HG02885 (cell line): ENCODE measurements around the gene DYNC1LI2.
A peak's percentile ranks its signal among the peaks of the same experiment; 100 is the strongest.
"Not testable (repeated sequence)": the region's sequence is repeated elsewhere in the genome, so short reads cannot be mapped to it uniquely, and the experiment has no call there.

Experiments
- ATAC-seq: cut with Tn5 transposase; IDR thresholded peaks from one replicate; pipeline ENCODE4 v1.9.1; 2021; ENCODE audit warnings: mild to moderate bottlenecking; ENCODE audit not compliant: unreplicated experiment, poor library complexity

DYNC1LI2 gene

GRCh38 chr16:66751303-66751991 is at the start of gene DYNC1LI2:
Gene DYNC1LI2 (minus strand): TSS chr16:66751609. CDS start chr16:66751591, 18 bp downstream.
- ATAC-seq = peak; percentile 84

- no peak for ATAC-seq
Measured at GRCh38 chr16:66800856-66801255, 49.4 kb upstream of the DYNC1LI2 start.

GRCh38 chr16:66798161-66798560 is 46.8 kb upstream of the DYNC1LI2 start:
- no peak for ATAC-seq

- not testable (repeated sequence) for ATAC-seq
Measured at GRCh38 chr16:66793984-66794383, 42.6 kb upstream of the DYNC1LI2 start.

GRCh38 chr16:66790130-66790733 is 38.8 kb upstream of the DYNC1LI2 start:
- no peak for ATAC-seq

- no peak for ATAC-seq
Measured at GRCh38 chr16:66787427-66787826, 36.0 kb upstream of the DYNC1LI2 start.

GRCh38 chr16:66786551-66786950 is 35.1 kb upstream of the DYNC1LI2 start:
- no peak for ATAC-seq

- no peak for ATAC-seq
Measured at GRCh38 chr16:66776457-66776856, 25.0 kb upstream of the DYNC1LI2 start.

- no peak for ATAC-seq
Measured at GRCh38 chr16:66774981-66775380, 23.6 kb upstream of the DYNC1LI2 start.

GRCh38 chr16:66758086-66758485 is 6.7 kb upstream of the DYNC1LI2 start:
- no peak for ATAC-seq

GRCh38 chr16:66754819-66755218 is 3.4 kb upstream of the DYNC1LI2 start:
- ATAC-seq = no peak

GRCh38 chr16:66754211-66754610 is 2.8 kb upstream of the DYNC1LI2 start:
- ATAC-seq = no peak

- no peak for ATAC-seq
Measured at GRCh38 chr16:66752958-66753357, 1.5 kb upstream of the DYNC1LI2 start.

GRCh38 chr16:66752379-66752778 is 970 bp upstream of the DYNC1LI2 start:
- no peak for ATAC-seq

GRCh38 chr16:66751992-66752322 is 548 bp upstream of the DYNC1LI2 start:
- no peak for ATAC-seq

GRCh38 chr16:66751053-66751302 is 431 bp downstream of the DYNC1LI2 start:
- ATAC-seq = peak; percentile 19

- ATAC-seq = peak; percentile 4
Measured at GRCh38 chr16:66750279-66751052, 943 bp downstream of the DYNC1LI2 start.

GRCh38 chr16:66746682-66747081 is 4.7 kb downstream of the DYNC1LI2 start:
- peak; percentile 35 for ATAC-seq

GRCh38 chr16:66746048-66746447 is 5.4 kb downstream of the DYNC1LI2 start:
- ATAC-seq = no peak

- no peak for ATAC-seq
Measured at GRCh38 chr16:66741950-66742808, 9.2 kb downstream of the DYNC1LI2 start.
